Measurements from ENCODE around the gene TMPRSS3.

TMPRSS3 gene

GRCh38 chr21:42426424-42426823, 30.6 kb upstream of the TMPRSS3 start:
- Histone ChIP-seq H3K36me3 (ENCODE audit: control insufficient read depth, insufficient read depth, low read length) (no peaks in the 10 kb centered on the region), H3K27me3 (ENCODE audit: control insufficient read depth, insufficient read depth, low read length) (peaks cover 3% of the 10 kb centered on the region), H3K4me1 (ENCODE audit: control insufficient read depth, insufficient read depth, low read length) (peaks cover 11% of the 10 kb centered on the region), H3K9me3 (ENCODE audit: control insufficient read depth, low read length) (no peaks in the 10 kb centered on the region), H3K9ac (ENCODE audit: low read length) (peak overlapping the region; percentile 24), H3K4me3 (ENCODE audit: low read length) (no peak overlapping the region)

- Histone ChIP-seq H3K4me3 (ENCODE audit: low read length) (no peak overlapping the region), H3K4me1 (ENCODE audit: control insufficient read depth, insufficient read depth, low read length) (peaks cover 18% of the 10 kb centered on the region), H3K9ac (ENCODE audit: low read length) (no peak overlapping the region), H3K9me3 (ENCODE audit: control insufficient read depth, low read length) (no peaks in the 10 kb centered on the region), H3K27me3 (ENCODE audit: control insufficient read depth, insufficient read depth, low read length) (peaks cover 3% of the 10 kb centered on the region), H3K36me3 (ENCODE audit: control insufficient read depth, insufficient read depth, low read length) (no peaks in the 10 kb centered on the region)
Observed at GRCh38 chr21:42425591-42425990, 29.7 kb upstream of the TMPRSS3 start.

GRCh38 chr21:42424914-42425541, 29.2 kb upstream of the TMPRSS3 start:
- Histone ChIP-seq H3K4me3 (ENCODE audit: low read length) (no peak overlapping the region), H3K36me3 (ENCODE audit: control insufficient read depth, insufficient read depth, low read length) (no peaks in the 10 kb centered on the region), H3K27me3 (ENCODE audit: control insufficient read depth, insufficient read depth, low read length) (peaks cover 3% of the 10 kb centered on the region), H3K4me1 (ENCODE audit: control insufficient read depth, insufficient read depth, low read length) (peaks cover 19% of the 10 kb centered on the region), H3K9ac (ENCODE audit: low read length) (no peak overlapping the region), H3K9me3 (ENCODE audit: control insufficient read depth, low read length) (no peaks in the 10 kb centered on the region)

DNA sequence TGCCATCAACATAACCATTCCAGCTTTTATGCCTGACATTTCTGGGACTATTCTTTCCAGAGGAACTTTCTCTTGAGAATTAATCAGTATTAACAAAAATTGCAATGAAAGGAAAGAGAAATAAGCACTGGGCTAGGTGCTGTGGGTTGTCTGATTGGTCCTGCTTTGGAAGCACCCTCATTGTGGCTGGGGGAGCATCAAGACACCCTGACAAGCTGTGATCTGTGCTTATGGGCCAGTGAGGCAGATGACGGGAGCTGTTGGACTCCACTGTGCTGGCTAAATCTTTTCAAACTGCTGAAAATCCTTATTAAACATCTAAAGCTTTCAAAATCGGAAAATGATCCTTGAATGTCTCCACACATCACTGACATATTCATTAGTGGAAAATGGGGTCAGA, 27.8 kb upstream of the TMPRSS3 start:
- H3K4me1 ChIP-seq (ENCODE audit: control insufficient read depth, insufficient read depth, low read length): peaks cover 19% of the 10 kb centered on the region
- no peak overlapping the region for H3K9ac ChIP-seq (ENCODE audit: low read length)
- no peak overlapping the region for H3K4me3 ChIP-seq (ENCODE audit: low read length)
- no peaks in the 10 kb centered on the region for H3K36me3 ChIP-seq (ENCODE audit: control insufficient read depth, insufficient read depth, low read length)
- peaks cover 3% of the 10 kb centered on the region for H3K27me3 ChIP-seq (ENCODE audit: control insufficient read depth, insufficient read depth, low read length)
- no peaks in the 10 kb centered on the region for H3K9me3 ChIP-seq (ENCODE audit: control insufficient read depth, low read length)

- peaks cover 3% of the 10 kb centered on the region for H3K27me3 ChIP-seq (ENCODE audit: control insufficient read depth, insufficient read depth, low read length)
- no peaks in the 10 kb centered on the region for H3K36me3 ChIP-seq (ENCODE audit: control insufficient read depth, insufficient read depth, low read length)
- no peak overlapping the region for H3K9ac ChIP-seq (ENCODE audit: low read length)
- H3K9me3 ChIP-seq (ENCODE audit: control insufficient read depth, low read length): no peaks in the 10 kb centered on the region
- no peak overlapping the region for H3K4me3 ChIP-seq (ENCODE audit: low read length)
- peaks cover 19% of the 10 kb centered on the region for H3K4me1 ChIP-seq (ENCODE audit: control insufficient read depth, insufficient read depth, low read length)
Observed at GRCh38 chr21:42423197-42423675, 27.4 kb upstream of the TMPRSS3 start.

DNA sequence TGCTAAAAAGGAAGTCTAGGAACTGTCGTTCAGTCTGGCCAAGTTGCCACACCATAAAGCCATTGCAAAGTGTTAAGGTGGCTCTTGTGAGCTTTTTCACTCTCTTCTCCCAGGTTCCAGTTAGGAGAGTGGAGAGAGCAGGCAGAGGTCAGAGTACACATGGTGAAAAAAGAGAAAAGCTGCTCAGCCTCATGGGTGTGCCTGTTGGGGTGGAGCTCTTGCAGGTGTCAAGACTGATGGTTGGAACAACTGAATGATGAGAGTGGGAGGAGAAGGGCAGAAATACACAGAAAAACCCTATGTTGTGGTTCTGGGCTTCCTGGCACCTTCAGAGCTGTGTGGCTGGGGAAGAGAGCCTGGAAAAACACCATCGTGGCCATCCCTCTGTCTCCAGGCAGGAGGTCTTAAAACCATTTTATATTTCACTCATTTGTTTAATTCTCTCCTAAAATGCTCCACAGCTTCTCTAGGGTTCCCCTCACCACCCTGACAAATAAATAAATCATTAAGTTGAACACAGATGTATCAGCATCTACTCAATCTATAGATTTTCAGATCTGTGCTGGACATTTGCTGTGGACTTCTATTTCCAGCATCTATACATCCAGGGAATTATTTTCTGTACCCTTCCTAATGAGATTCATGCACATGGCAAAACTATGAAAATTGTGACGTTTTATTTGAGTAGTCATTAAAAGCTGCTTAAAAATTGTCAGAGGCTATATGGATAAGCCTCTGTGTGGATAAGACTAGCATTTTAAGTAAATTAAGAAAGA, 25.4 kb upstream of the TMPRSS3 start:
- Histone ChIP-seq H3K9me3 (ENCODE audit: control insufficient read depth, low read length) (no peaks in the 10 kb centered on the region), H3K27me3 (ENCODE audit: control insufficient read depth, insufficient read depth, low read length) (no peaks in the 10 kb centered on the region), H3K4me3 (ENCODE audit: low read length) (no peak overlapping the region), H3K9ac (ENCODE audit: low read length) (no peak overlapping the region), H3K4me1 (ENCODE audit: control insufficient read depth, insufficient read depth, low read length) (peaks cover 8% of the 10 kb centered on the region), H3K36me3 (ENCODE audit: control insufficient read depth, insufficient read depth, low read length) (no peaks in the 10 kb centered on the region)

DNA sequence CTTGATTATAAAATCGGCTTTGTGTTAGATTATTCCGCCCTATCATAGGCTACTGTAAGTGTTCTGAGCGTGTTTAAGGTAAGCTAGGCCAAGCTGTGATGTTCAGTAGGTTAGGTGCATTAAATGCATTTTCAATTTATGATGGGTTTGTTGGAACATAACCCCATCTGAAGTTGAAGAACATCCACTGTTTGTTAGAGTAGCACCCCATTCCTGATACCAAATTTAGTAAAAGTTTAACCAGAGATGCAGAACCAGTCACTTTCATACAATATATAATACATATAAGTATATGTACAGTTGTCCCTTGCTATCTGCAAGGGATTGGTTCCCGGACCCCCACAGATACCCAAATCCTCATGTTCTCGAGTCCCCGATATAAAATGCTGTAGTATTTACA, 24.0 kb upstream of the TMPRSS3 start:
- Histone ChIP-seq H3K36me3 (ENCODE audit: control insufficient read depth, insufficient read depth, low read length) (no peaks in the 10 kb centered on the region), H3K9me3 (ENCODE audit: control insufficient read depth, low read length) (no peaks in the 10 kb centered on the region), H3K4me1 (ENCODE audit: control insufficient read depth, insufficient read depth, low read length) (peaks cover 8% of the 10 kb centered on the region), H3K9ac (ENCODE audit: low read length) (no peak overlapping the region), H3K27me3 (ENCODE audit: control insufficient read depth, insufficient read depth, low read length) (no peaks in the 10 kb centered on the region), H3K4me3 (ENCODE audit: low read length) (no peak overlapping the region)

DNA sequence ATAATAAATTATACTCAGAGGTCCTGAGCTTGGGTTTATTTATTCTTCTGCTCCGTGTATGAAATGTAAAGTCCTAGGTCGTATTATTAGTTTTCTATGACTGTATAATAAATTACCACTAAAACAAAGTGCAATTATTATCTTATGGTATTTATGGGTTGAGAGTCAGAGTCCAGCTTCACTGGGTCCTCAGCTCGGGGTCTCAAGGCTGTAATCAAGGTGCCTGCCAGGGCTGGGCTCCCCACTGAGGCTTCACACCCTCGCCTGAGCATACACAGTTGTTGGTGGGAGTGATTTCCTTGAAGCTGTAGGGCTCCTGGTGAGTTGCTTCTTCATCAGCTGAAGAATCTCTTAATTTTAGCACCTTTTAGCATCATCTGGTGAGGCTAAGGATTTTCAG, 23.0 kb upstream of the TMPRSS3 start:
- Histone ChIP-seq H3K9me3 (ENCODE audit: control insufficient read depth, low read length) (no peaks in the 10 kb centered on the region), H3K36me3 (ENCODE audit: control insufficient read depth, insufficient read depth, low read length) (no peaks in the 10 kb centered on the region), H3K4me3 (ENCODE audit: low read length) (no peak overlapping the region), H3K27me3 (ENCODE audit: control insufficient read depth, insufficient read depth, low read length) (no peaks in the 10 kb centered on the region), H3K4me1 (ENCODE audit: control insufficient read depth, insufficient read depth, low read length) (peaks cover 8% of the 10 kb centered on the region), H3K9ac (ENCODE audit: low read length) (no peak overlapping the region)

DNA sequence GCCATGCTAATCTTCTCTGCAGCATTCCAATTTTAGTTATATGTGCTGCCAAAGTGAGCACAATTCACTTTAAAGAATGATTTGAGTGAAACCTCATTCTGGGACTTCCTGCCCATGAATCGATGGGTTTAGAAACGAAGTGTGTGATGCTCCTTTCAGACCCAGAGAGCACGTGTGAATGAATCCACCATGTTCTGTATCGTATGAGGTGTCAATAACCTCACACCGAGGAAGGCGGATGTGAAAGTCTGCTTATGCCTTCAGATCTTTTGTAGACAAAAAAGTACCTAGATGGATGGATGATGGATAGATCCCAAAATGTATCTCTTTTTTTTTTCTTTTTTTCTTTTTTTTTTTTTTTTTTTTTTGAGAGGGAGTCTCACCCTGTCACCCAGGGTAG, 21.7 kb upstream of the TMPRSS3 start:
- Histone ChIP-seq H3K4me3 (ENCODE audit: low read length) (no peak overlapping the region), H3K27me3 (ENCODE audit: control insufficient read depth, insufficient read depth, low read length) (no peaks in the 10 kb centered on the region), H3K4me1 (ENCODE audit: control insufficient read depth, insufficient read depth, low read length) (peaks cover 8% of the 10 kb centered on the region), H3K9ac (ENCODE audit: low read length) (no peak overlapping the region), H3K9me3 (ENCODE audit: control insufficient read depth, low read length) (no peaks in the 10 kb centered on the region), H3K36me3 (ENCODE audit: control insufficient read depth, insufficient read depth, low read length) (no peaks in the 10 kb centered on the region)

DNA sequence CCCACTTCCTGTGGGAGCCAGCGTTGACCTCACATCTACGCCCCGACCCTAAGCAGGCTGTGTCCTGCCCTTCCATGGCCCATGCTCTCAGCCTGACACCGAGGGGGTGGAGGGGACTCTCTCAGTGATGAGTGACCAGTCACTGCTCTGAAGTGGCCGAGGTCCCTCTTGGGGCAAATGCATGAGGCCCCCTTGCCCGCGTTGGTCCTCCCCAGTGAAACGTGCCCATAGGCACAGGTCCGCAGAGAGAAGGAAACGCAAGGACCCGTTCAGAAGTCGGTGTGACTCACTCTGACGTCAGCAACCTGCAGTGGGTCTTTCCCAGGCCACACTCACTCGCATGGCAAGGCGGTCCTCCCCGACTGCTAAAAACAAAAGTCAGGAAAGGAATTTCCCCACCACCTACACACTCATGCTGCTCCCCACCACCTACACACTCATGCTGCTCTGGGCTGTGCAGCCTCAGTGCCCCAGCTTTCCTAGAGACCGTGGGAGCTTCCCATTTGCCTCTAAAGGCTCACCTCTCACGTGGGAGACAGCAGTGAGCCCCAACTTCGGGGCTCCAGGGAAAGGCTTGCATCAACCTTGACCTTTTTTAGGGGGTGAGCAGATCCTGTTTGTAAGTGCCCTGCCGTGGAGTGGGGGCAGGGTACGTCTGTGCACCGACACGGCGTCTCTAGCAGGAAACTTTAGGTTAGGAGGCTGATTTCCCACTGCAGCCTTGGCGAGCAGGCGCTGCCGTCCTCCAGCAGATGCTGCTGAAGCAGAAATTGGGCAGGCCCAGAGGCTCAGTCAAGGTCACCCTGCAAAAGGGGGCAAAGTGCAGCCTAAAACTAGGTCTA, 19.3 kb upstream of the TMPRSS3 start:
- Histone ChIP-seq H3K9ac (ENCODE audit: low read length) (no peak overlapping the region), H3K4me1 (ENCODE audit: control insufficient read depth, insufficient read depth, low read length) (peaks cover 7% of the 10 kb centered on the region)

DNA sequence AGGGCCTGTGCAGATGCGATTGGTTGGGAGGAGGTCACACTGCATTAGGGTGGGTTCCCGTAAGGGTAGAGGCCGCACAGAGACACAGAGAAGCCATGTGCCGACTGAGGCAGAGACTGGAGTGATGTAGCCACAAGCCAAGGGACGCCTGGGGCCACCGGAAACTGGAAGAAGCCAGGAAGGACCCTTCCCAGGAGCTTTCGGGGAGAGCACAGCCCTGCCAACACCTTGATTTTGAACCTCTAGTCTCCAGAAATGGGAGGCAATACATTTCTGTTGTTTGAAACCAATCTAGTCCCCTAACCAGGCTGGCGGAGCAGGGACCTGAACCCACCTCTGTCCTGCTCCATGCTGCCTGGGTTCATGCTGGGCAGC, 18.7 kb upstream of the TMPRSS3 start:
- H3K4me3 ChIP-seq (ENCODE audit: low read length): no peak overlapping the region
- H3K27me3 ChIP-seq (ENCODE audit: control insufficient read depth, insufficient read depth, low read length): no peaks in the 10 kb centered on the region
- no peaks in the 10 kb centered on the region for H3K9me3 ChIP-seq (ENCODE audit: control insufficient read depth, low read length)
- H3K36me3 ChIP-seq (ENCODE audit: control insufficient read depth, insufficient read depth, low read length): no peaks in the 10 kb centered on the region
- H3K4me1 ChIP-seq (ENCODE audit: control insufficient read depth, insufficient read depth, low read length): peaks cover 7% of the 10 kb centered on the region
- H3K9ac ChIP-seq (ENCODE audit: low read length): no peak overlapping the region

More for the DNA sequence above, 19.3 kb upstream of the TMPRSS3 start:
- Histone ChIP-seq H3K4me3 (ENCODE audit: low read length) (no peak overlapping the region), H3K9me3 (ENCODE audit: control insufficient read depth, low read length) (no peaks in the 10 kb centered on the region), H3K27me3 (ENCODE audit: control insufficient read depth, insufficient read depth, low read length) (no peaks in the 10 kb centered on the region), H3K36me3 (ENCODE audit: control insufficient read depth, insufficient read depth, low read length) (no peaks in the 10 kb centered on the region)

DNA sequence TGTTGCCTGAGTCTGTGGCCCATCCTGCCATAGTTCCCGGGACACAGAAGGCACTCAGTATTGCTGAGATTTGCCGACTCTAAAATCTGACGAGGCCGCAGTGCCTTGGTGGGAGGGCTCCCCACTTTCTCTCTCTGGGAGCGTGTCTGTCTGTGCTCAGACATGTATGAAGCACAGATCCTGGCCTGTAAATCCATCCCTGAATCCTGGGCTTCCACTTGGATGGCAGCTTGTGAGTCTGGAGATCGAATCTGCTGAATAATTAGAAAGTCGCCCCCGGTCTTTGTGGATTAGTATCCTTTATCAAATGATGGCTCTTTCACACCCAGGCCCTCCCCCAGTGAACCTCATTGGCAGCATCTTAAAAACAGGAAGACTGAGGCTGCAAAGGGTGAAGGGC, 18.2 kb upstream of the TMPRSS3 start:
- H3K36me3 ChIP-seq (ENCODE audit: control insufficient read depth, insufficient read depth, low read length): no peaks in the 10 kb centered on the region
- no peaks in the 10 kb centered on the region for H3K27me3 ChIP-seq (ENCODE audit: control insufficient read depth, insufficient read depth, low read length)
- no peak overlapping the region for H3K9ac ChIP-seq (ENCODE audit: low read length)
- peaks cover 7% of the 10 kb centered on the region for H3K4me1 ChIP-seq (ENCODE audit: control insufficient read depth, insufficient read depth, low read length)
- H3K9me3 ChIP-seq (ENCODE audit: control insufficient read depth, low read length): no peaks in the 10 kb centered on the region
- no peak overlapping the region for H3K4me3 ChIP-seq (ENCODE audit: low read length)
